SK-N-SH treated with all-trans-retinoic acid at 6 μM for 48 hours (cell line): ENCODE measurements around the gene STXBP5.

Source experiments
- ATAC-seq: fragments of 200-7000 bp; cut with Tn5 transposase; 3 replicates; pipeline ENCODE4 v1.9.1; 2020; ENCODE audit warnings: mild to moderate bottlenecking, moderate library complexity
- ARNTL ChIP-seq: fragments of 450-650 bp; formaldehyde crosslinking; IDR thresholded peaks from 2 replicates; pipeline ENCODE4 v1.5.0; 2020; ENCODE audit warnings: low read depth, mild to moderate bottlenecking, moderate library complexity, borderline replicate concordance
- BACH2 ChIP-seq: fragments of 250-450 bp; sonication (Bioruptor Pico); IDR thresholded peaks from 2 replicates; pipeline ENCODE4 v1.9.0; 2021; ENCODE audit warnings: mild to moderate bottlenecking, borderline replicate concordance
- CREB5 ChIP-seq: fragments of 250-450 bp; sonication (Bioruptor Pico); IDR thresholded peaks from 2 replicates; pipeline ENCODE4 v1.5.1; 2020; ENCODE audit warnings: low read depth, mild to moderate bottlenecking, moderate library complexity
- CSDC2 ChIP-seq: fragments of 250-450 bp; sonication (Bioruptor Pico); IDR thresholded peaks from 2 replicates; pipeline ENCODE4 v1.5.0; 2020; ENCODE audit warnings: mild to moderate bottlenecking, moderate library complexity
- ESRRG ChIP-seq: fragments of 250-450 bp; sonication (Bioruptor Pico); IDR thresholded peaks from 2 replicates; pipeline ENCODE4 v1.6.1; 2021; ENCODE audit warnings: mild to moderate bottlenecking
- GLIS3 ChIP-seq: fragments of 250-450 bp; sonication (Bioruptor Pico); IDR thresholded peaks from 2 replicates; pipeline ENCODE4 v1.5.0; 2020; ENCODE audit warnings: mild to moderate bottlenecking, moderate library complexity
- ISL1 ChIP-seq: fragments of 250-450 bp; sonication (Bioruptor Pico); IDR thresholded peaks from 2 replicates; pipeline ENCODE4 v2.1.2; 2022; ENCODE audit warnings: mild to moderate bottlenecking, moderate library complexity
- OSR1 ChIP-seq: fragments of 250-450 bp; sonication (Bioruptor Pico); IDR thresholded peaks from 2 replicates; pipeline ENCODE4 v1.8.0; 2022; ENCODE audit warnings: moderate library complexity, mild to moderate bottlenecking, inconsistent platforms
- POU6F1 ChIP-seq: fragments of 250-450 bp; sonication (Bioruptor Pico); IDR thresholded peaks from 2 replicates; pipeline ENCODE4 v1.8.0; 2021; ENCODE audit warnings: low read depth, mild to moderate bottlenecking, moderate library complexity, borderline replicate concordance
- RARB ChIP-seq: fragments of 250-450 bp; sonication (Bioruptor Pico); IDR thresholded peaks from 2 replicates; pipeline ENCODE4 v1.8.0; 2021; ENCODE audit warnings: mild to moderate bottlenecking, moderate library complexity
- SNAI2 ChIP-seq: fragments of 250-450 bp; sonication (Bioruptor Pico); IDR thresholded peaks from 2 replicates; pipeline ENCODE4 v1.5.0; 2020; ENCODE audit warnings: mild to moderate bottlenecking, moderate library complexity
- TCF4 ChIP-seq: fragments of 250-450 bp; sonication (Bioruptor Pico); IDR thresholded peaks from 2 replicates; pipeline ENCODE4 v1.8.0; 2021; ENCODE audit warnings: mild to moderate bottlenecking, moderate library complexity, borderline replicate concordance
- TOX ChIP-seq: fragments of 250-450 bp; sonication (Bioruptor Pico); IDR thresholded peaks from 2 replicates; pipeline ENCODE4 v1.8.0; 2021; ENCODE audit warnings: mild to moderate bottlenecking, moderate library complexity, borderline replicate concordance
- TSHZ2 ChIP-seq: fragments of 250-450 bp; sonication (Bioruptor Pico); IDR thresholded peaks from 2 replicates; pipeline ENCODE4 v1.5.0; 2020; ENCODE audit warnings: mild to moderate bottlenecking, moderate library complexity
- ZC3H10 ChIP-seq: fragments of 250-450 bp; sonication (Bioruptor Pico); IDR thresholded peaks from 2 replicates; pipeline ENCODE4 v1.5.1; 2021; ENCODE audit warnings: mild to moderate bottlenecking, moderate library complexity
- ZFP3 ChIP-seq: fragments of 250-450 bp; sonication (Bioruptor Pico); IDR thresholded peaks from 2 replicates; pipeline ENCODE4 v1.5.0; 2020; ENCODE audit warnings: mild to moderate bottlenecking, moderate library complexity
- ZFP30 ChIP-seq: fragments of 450-650 bp; formaldehyde crosslinking; IDR thresholded peaks from 2 replicates; pipeline ENCODE4 v1.5.0; 2022; ENCODE audit warnings: mild to moderate bottlenecking, moderate library complexity
- ZNF565 ChIP-seq: fragments of 450-650 bp; formaldehyde crosslinking; conservative IDR thresholded peaks from 2 replicates; pipeline ENCODE4 v1.5.0; 2020; ENCODE audit warnings: low read depth, mild to moderate bottlenecking, moderate library complexity
- ZNF70 ChIP-seq: fragments of 450-650 bp; formaldehyde crosslinking; IDR thresholded peaks from 2 replicates; pipeline ENCODE4 v1.5.0; 2020; ENCODE audit warnings: mild to moderate bottlenecking, moderate library complexity
- ZNF8 ChIP-seq: fragments of 450-650 bp; formaldehyde crosslinking; IDR thresholded peaks from 2 replicates; pipeline ENCODE4 v1.5.0; 2020; ENCODE audit warnings: mild to moderate bottlenecking, moderate library complexity

The STXBP5 gene

GRCh38 chr6:147214248-147215227 lies 10.3 kb downstream of the STXBP5 start:
- ATAC-seq, result no peak
- no peak for TF ChIP-seq ZFP3 (CRISPR knock-in tag)

- TF ChIP-seq BACH2 (CRISPR knock-in tag), result no peak
- TF ChIP-seq ZFP30 (CRISPR knock-in tag), result no peak
- no peak for TF ChIP-seq ZNF8 (CRISPR knock-in tag)
- no peak for TF ChIP-seq CREB5 (CRISPR knock-in tag)
- no peak for ATAC-seq
Observed at GRCh38 chr6:147216915-147217314, 12.7 kb downstream of the STXBP5 start.

GRCh38 chr6:147217840-147218404 lies 13.7 kb downstream of the STXBP5 start:
- no peak for TF ChIP-seq ARNTL (CRISPR knock-in tag)
- ATAC-seq, result no peak

- no peak for ATAC-seq
- no peak for TF ChIP-seq TCF4 (CRISPR knock-in tag)
- TF ChIP-seq ZFP3 (CRISPR knock-in tag), result no peak
- no peak for TF ChIP-seq GLIS3
- no peak for TF ChIP-seq ZFP30 (CRISPR knock-in tag)
- TF ChIP-seq ZNF8 (CRISPR knock-in tag), result no peak
- TF ChIP-seq OSR1 (CRISPR knock-in tag), result no peak
- no peak for TF ChIP-seq ISL1 (CRISPR knock-in tag)
- TF ChIP-seq ZC3H10, result no peak
- no peak for TF ChIP-seq RARB (CRISPR knock-in tag)
- no peak for TF ChIP-seq TSHZ2
- no peak for TF ChIP-seq CSDC2 (CRISPR knock-in tag)
- no peak for TF ChIP-seq ESRRG (CRISPR knock-in tag)
- TF ChIP-seq SNAI2 (CRISPR knock-in tag), result no peak
- TF ChIP-seq ZNF70 (CRISPR knock-in tag), result no peak
- no peak for TF ChIP-seq POU6F1 (CRISPR knock-in tag)
- no peak for TF ChIP-seq ZNF565 (CRISPR knock-in tag)
Observed at GRCh38 chr6:147218797-147219196, 14.6 kb downstream of the STXBP5 start.

- ATAC-seq, result no peak
Observed at GRCh38 chr6:147219463-147219862, 15.2 kb downstream of the STXBP5 start.

More at GRCh38 chr6:147219463-147219862, 15.2 kb downstream of the STXBP5 start:
- no peak for TF ChIP-seq SNAI2 (CRISPR knock-in tag)
- no peak for TF ChIP-seq TOX (CRISPR knock-in tag)
- TF ChIP-seq ZNF8 (CRISPR knock-in tag), result no peak
- no peak for TF ChIP-seq TCF4 (CRISPR knock-in tag)
- TF ChIP-seq CSDC2 (CRISPR knock-in tag), result no peak
